B cell (primary cell): ENCODE results near the gene EDA2R.

ENCODE experiments used
- EZH2 ChIP-seq: IDR thresholded peaks from 2 replicates; pipeline ENCODE4 v1.6.1; 2012; ENCODE audit warnings: borderline replicate concordance, low read depth, mild to moderate bottlenecking, moderate library complexity, low read length; ENCODE audit not compliant: insufficient read depth, poor library complexity, severe bottlenecking
- TF ChIP-seq, protein P1 (sequence below): fragments of 200-600 bp; IDR thresholded peaks from one replicate; pipeline ENCODE4 v1.8.0; 2022; ENCODE audit warnings: antibody characterized with exemption, mild to moderate bottlenecking

DNA sequence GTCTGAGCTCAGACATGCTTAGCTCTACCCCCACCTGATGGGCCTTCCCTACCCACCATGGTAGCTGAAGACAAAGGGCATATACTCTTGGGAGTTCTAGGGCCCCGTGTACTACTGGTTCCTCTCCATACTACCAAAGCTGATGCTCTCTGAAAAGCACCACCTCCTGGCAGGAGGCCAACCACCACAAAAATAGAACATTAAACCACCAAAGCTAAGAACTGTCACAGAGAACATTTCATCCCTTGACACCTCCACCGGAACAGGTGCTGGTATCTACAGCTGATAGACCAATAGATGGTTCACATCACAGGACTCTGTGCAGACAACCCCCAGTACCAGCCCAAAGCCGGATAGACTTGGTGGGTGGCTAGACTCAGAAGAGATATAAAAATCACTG, 13.4 kb downstream of the EDA2R start:
- TF ChIP-seq, protein P1, sequence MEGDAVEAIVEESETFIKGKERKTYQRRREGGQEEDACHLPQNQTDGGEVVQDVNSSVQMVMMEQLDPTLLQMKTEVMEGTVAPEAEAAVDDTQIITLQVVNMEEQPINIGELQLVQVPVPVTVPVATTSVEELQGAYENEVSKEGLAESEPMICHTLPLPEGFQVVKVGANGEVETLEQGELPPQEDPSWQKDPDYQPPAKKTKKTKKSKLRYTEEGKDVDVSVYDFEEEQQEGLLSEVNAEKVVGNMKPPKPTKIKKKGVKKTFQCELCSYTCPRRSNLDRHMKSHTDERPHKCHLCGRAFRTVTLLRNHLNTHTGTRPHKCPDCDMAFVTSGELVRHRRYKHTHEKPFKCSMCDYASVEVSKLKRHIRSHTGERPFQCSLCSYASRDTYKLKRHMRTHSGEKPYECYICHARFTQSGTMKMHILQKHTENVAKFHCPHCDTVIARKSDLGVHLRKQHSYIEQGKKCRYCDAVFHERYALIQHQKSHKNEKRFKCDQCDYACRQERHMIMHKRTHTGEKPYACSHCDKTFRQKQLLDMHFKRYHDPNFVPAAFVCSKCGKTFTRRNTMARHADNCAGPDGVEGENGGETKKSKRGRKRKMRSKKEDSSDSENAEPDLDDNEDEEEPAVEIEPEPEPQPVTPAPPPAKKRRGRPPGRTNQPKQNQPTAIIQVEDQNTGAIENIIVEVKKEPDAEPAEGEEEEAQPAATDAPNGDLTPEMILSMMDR: no peak
- no peak for TF ChIP-seq EZH2
